PFSK-1 (cell line): ENCODE measurements around the gene TOGARAM2.

Experiments
- POLR2AphosphoS5 ChIP-seq: IDR thresholded peaks from 2 replicates; pipeline ENCODE4 v1.6.1; 2012; ENCODE audit warnings: low read depth, mild to moderate bottlenecking, control low read depth, low read length, moderate library complexity
- SIN3A ChIP-seq: IDR thresholded peaks from 2 replicates; pipeline ENCODE4 v1.6.1; 2012; ENCODE audit warnings: mild to moderate bottlenecking, low read length, moderate library complexity, borderline replicate concordance; ENCODE audit not compliant: insufficient read depth
- TF ChIP-seq, protein P1 (sequence below), 2 experiments: IDR thresholded peaks; 2 replicates each; pipeline versions ENCODE4 v1.6.1 to v1.8.0; 2011 to 2012; ENCODE audit warnings: low read depth in 2 of 2, low read length in 2 of 2, control low read depth in 1 of 2, inconsistent platforms in 1 of 2, mild to moderate bottlenecking in 1 of 2, moderate library complexity in 1 of 2; ENCODE audit not compliant: insufficient read depth in 1 of 2

DNA sequence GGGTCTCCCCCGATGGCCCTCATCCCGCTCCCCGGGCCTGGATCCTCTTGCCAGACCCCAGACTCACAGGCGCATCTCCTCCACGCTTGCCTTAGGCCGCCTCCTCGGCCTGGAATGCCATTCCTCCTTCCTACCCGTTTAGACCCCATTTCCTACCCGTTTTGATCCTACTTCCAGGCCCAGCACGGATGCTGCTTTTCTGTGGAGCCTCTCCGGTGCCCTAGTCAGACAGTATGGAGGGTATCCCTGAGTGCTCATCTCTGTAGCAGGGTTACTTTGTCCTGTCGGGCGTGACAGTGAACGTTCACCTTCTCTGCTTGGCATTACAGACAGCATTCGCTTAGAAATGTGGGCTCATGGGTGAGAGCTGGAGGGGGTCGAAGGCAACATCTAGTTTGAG is 9.3 kb downstream of the TOGARAM2 start:
- TF ChIP-seq POLR2AphosphoS5 (no peak), SIN3A (no peak)
- TF ChIP-seq, protein P1, sequence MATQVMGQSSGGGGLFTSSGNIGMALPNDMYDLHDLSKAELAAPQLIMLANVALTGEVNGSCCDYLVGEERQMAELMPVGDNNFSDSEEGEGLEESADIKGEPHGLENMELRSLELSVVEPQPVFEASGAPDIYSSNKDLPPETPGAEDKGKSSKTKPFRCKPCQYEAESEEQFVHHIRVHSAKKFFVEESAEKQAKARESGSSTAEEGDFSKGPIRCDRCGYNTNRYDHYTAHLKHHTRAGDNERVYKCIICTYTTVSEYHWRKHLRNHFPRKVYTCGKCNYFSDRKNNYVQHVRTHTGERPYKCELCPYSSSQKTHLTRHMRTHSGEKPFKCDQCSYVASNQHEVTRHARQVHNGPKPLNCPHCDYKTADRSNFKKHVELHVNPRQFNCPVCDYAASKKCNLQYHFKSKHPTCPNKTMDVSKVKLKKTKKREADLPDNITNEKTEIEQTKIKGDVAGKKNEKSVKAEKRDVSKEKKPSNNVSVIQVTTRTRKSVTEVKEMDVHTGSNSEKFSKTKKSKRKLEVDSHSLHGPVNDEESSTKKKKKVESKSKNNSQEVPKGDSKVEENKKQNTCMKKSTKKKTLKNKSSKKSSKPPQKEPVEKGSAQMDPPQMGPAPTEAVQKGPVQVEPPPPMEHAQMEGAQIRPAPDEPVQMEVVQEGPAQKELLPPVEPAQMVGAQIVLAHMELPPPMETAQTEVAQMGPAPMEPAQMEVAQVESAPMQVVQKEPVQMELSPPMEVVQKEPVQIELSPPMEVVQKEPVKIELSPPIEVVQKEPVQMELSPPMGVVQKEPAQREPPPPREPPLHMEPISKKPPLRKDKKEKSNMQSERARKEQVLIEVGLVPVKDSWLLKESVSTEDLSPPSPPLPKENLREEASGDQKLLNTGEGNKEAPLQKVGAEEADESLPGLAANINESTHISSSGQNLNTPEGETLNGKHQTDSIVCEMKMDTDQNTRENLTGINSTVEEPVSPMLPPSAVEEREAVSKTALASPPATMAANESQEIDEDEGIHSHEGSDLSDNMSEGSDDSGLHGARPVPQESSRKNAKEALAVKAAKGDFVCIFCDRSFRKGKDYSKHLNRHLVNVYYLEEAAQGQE (IDR thresholded peaks at IDR 0.05; ENCODE audit: insufficient read depth in 1 of 2, low read depth in 2 of 2, low read length in 2 of 2): no peak
